A673 (cell line): ENCODE results near the gene ZNF777. TPM values are rescaled to one million over a fixed set of nuclear protein-coding genes. Genes with fewer than 3 reads are reported as not detected.

Source experiments
- BruUV-seq: library from RNA; stranded (reverse); fragments of 400-500 nt; replicated peaks from 2 replicates; lab custom pipeline; 2021; lab: Mats Ljungman, UMichigan
- CTCF ChIA-PET: fragments of 300-600 bp; sonication (Branson Sonifier 250); formaldehyde crosslinking; loops from one replicate; lab custom pipeline; 2022; ENCODE audit warnings: antibody characterized with exemption; lab: Charles Lee
- POLR2A ChIA-PET: fragments of 300-600 bp; sonication (Branson Sonifier 250); formaldehyde crosslinking; loops from one replicate; lab custom pipeline; 2022; ENCODE audit warnings: antibody characterized with exemption; ENCODE audit not compliant: low non-redundant PET; lab: Charles Lee
- DNase-seq: peaks from one replicate; pipeline ENCODE4 v3.0.0-alpha.2; 2015; ENCODE audit warnings: low spot score
- H3K27ac ChIP-seq: fragments of 200-600 bp; sonication (generic); 2 replicates; pipeline ENCODE4 v1.5.1; 2016; ENCODE audit warnings: mixed run types, low read depth, mild to moderate bottlenecking, mixed read lengths, antibody characterized with exemption, low read length; ENCODE audit not compliant: poor library complexity, severe bottlenecking
- H3K27me3 ChIP-seq: fragments of 200-600 bp; sonication (generic); replicated peaks from 2 replicates; pipeline ENCODE4 v1.6.1; 2017; ENCODE audit warnings: mixed run types, low read depth, mild to moderate bottlenecking, mixed read lengths, antibody characterized with exemption, low read length; ENCODE audit not compliant: insufficient read depth, poor library complexity
- H3K36me3 ChIP-seq: fragments of 200-600 bp; sonication (generic); 2 replicates; pipeline ENCODE4 v1.6.1; 2016; ENCODE audit warnings: mixed run types, mild to moderate bottlenecking, mixed read lengths, antibody characterized with exemption, low read length; ENCODE audit not compliant: insufficient read depth, poor library complexity, severe bottlenecking
- H3K4me1 ChIP-seq: fragments of 200-600 bp; sonication (generic); 2 replicates; pipeline ENCODE4 v1.6.1; 2017; ENCODE audit warnings: mixed run types, mild to moderate bottlenecking, mixed read lengths, antibody characterized with exemption, low read length; ENCODE audit not compliant: insufficient read depth, poor library complexity, severe bottlenecking
- H3K4me3 ChIP-seq: fragments of 200-600 bp; sonication (generic); 2 replicates; pipeline ENCODE4 v1.5.1; 2016; ENCODE audit warnings: low read depth, mixed run types, mild to moderate bottlenecking, mixed read lengths, low read length; ENCODE audit not compliant: poor library complexity, severe bottlenecking
- H3K9me3 ChIP-seq: fragments of 200-600 bp; sonication (generic); 2 replicates; pipeline ENCODE4 v1.6.1; 2016; ENCODE audit warnings: mixed run types, low read depth, mild to moderate bottlenecking, mixed read lengths, antibody characterized with exemption, low read length; ENCODE audit not compliant: poor library complexity, severe bottlenecking
- CTCF ChIP-seq: fragments of 300-800, 200-600 bp; sonication (generic); conservative IDR thresholded peaks from 2 replicates; pipeline ENCODE4 v1.5.1; 2017; ENCODE audit warnings: low read depth, mild to moderate bottlenecking, antibody characterized with exemption, low read length, moderate library complexity, mixed read lengths
- EZH2 ChIP-seq: fragments of 200-600 bp; sonication (generic); IDR thresholded peaks from 2 replicates; pipeline ENCODE4 v1.6.1; 2017; ENCODE audit warnings: borderline replicate concordance, low read depth, mild to moderate bottlenecking, mixed read lengths, antibody characterized with exemption, low read length; ENCODE audit not compliant: poor library complexity, severe bottlenecking
- intact Hi-C: fragments of 100-400 bp; cut with micrococcal nuclease; formaldehyde crosslinking; loops from one replicate; pipeline ENCODE4 v1.10.0; 2022; ENCODE audit not compliant: unreplicated experiment
- total RNA-seq: library from RNA; stranded (reverse); gene quantifications from 2 replicates; pipeline ENCODE4 v1.2.3, GENCODE V29; 2021

ZNF777 gene
- total RNA-seq, 1 experiment from 2014 or later, result 19.3 TPM

GRCh38 chr7:149409895-149410294, 51.0 kb downstream of the ZNF777 start:
- BruUV-seq, result no TSS peak
- Histone ChIP-seq H3K4me3 (no peak overlapping the region), H3K27me3 (no peaks in the 10 kb centered on the region), H3K36me3 (no peaks in the 10 kb centered on the region), H3K4me1 (no peaks in the 10 kb centered on the region), H3K9me3 (no peaks in the 10 kb centered on the region), H3K27ac (no peak overlapping the region)
- no peak for DNase-seq
- intact Hi-C loops, result no loop called here
- no peak for TF ChIP-seq CTCF
- no peak for TF ChIP-seq EZH2
- ChIA-PET POLR2A (no interaction called here), CTCF (no interaction called here)

- POLR2A ChIA-PET, result no interaction called here
- Histone ChIP-seq H3K27ac (no peak overlapping the region), H3K4me3 (no peak overlapping the region)
These were observed 56.0 kb downstream of the ZNF777 start for GRCh38 chr7:149404825-149405224.

GRCh38 chr7:149404396-149404795, 56.5 kb downstream of the ZNF777 start:
- no TSS peak for BruUV-seq
- ChIA-PET CTCF (no interaction called here), POLR2A (no interaction called here)
- Histone ChIP-seq H3K36me3 (no peaks in the 10 kb centered on the region), H3K9me3 (no peaks in the 10 kb centered on the region), H3K4me3 (no peak overlapping the region), H3K4me1 (no peaks in the 10 kb centered on the region), H3K27me3 (no peaks in the 10 kb centered on the region), H3K27ac (no peak overlapping the region)
- intact Hi-C loops, result no loop called here
- TF ChIP-seq EZH2, result no peak
- TF ChIP-seq CTCF, result no peak
- no peak for DNase-seq

More at GRCh38 chr7:149404825-149405224, 56.0 kb downstream of the ZNF777 start:
- H3K4me1 ChIP-seq, result no peaks in the 10 kb centered on the region
- DNase-seq, result no peak
- TF ChIP-seq CTCF (no peak), EZH2 (no peak)
- CTCF ChIA-PET, result no interaction called here
- no peaks in the 10 kb centered on the region for H3K27me3 ChIP-seq
- no peaks in the 10 kb centered on the region for H3K9me3 ChIP-seq
- intact Hi-C loops, result no loop called here
- no peaks in the 10 kb centered on the region for H3K36me3 ChIP-seq
- BruUV-seq, result no TSS peak
